ENCODE data around the gene STIM2.

- TF ChIP-seq ELK1 (IDR thresholded peaks at IDR 0.05; ENCODE audit: low read depth, low read length) (no peak), HDAC6 (IDR thresholded peaks at IDR 0.05; ENCODE audit: unreplicated experiment) (no peak), REST (IDR thresholded peaks at IDR 0.05; ENCODE audit: low read depth, low read length) (no peak), RELA (IDR thresholded peaks at IDR 0.05; ENCODE audit: borderline replicate concordance, partially characterized antibody) (no peak), POLR2A (IDR thresholded peaks at IDR 0.05; ENCODE audit: low read depth, low read length) (no peak), CTCF (IDR thresholded peaks at IDR 0.05 in 2 of 3, conservative IDR thresholded peaks at IDR 0.05 in 1 of 3; ENCODE audit: control insufficient read depth in 2 of 3, extremely low read depth in 1 of 3, insufficient read depth in 1 of 3, low read depth in 3 of 3, low read length in 3 of 3) (no peak), CEBPB (IDR thresholded peaks at IDR 0.05; ENCODE audit: borderline replicate concordance in 1 of 2, low read depth in 2 of 2, low read length in 2 of 2) (no peak), SRF (IDR thresholded peaks at IDR 0.05; ENCODE audit: low read depth in 2 of 2, low read length in 2 of 2) (no peak), EZH2 (IDR thresholded peaks at IDR 0.05; ENCODE audit: borderline replicate concordance, control insufficient read depth, low read depth, low read length) (no peak), HDAC2 (IDR thresholded peaks at IDR 0.05) (no peak)
Measured at GRCh38 chr4:26836539-26836938, 24.1 kb upstream of the STIM2 start.

Measured in GM12878 (cell line).